Astrocyte of the spinal cord (primary cell): ENCODE measurements around the gene PRKCH.

Source experiments
- DNase-seq: peaks from one replicate; pipeline ENCODE4 v3.0.0; 2011; ENCODE audit warnings: low read depth, low spot score
- H3K4me3 ChIP-seq: 2 replicates; pipeline ENCODE4 v1.5.1; 2011; ENCODE audit warnings: low read depth, mild to moderate bottlenecking, low read length, moderate library complexity
- CTCF ChIP-seq: IDR thresholded peaks from 2 replicates; pipeline ENCODE4 v1.5.1; 2012; ENCODE audit warnings: low read depth, mild to moderate bottlenecking, low read length, inconsistent platforms
- in situ Hi-C: cut with HindIII; loops from 2 replicates; pipeline ENCODE4 v1.10.0; 2017; ENCODE audit warnings: low sequenced_read_pairs

PRKCH gene

GRCh38 chr14:61325166-61325565 is 3.8 kb downstream of the PRKCH start:
- no peak overlapping the region for H3K4me3 ChIP-seq
- in situ Hi-C loops = no loop called here
- DNase-seq = no peak
- no peak for TF ChIP-seq CTCF

- no peak for TF ChIP-seq CTCF
- in situ Hi-C loops = no loop called here
- no peak overlapping the region for H3K4me3 ChIP-seq
- DNase-seq = no peak
Observed at GRCh38 chr14:61326146-61326545, 4.8 kb downstream of the PRKCH start.

- no peak for TF ChIP-seq CTCF
- peak; percentile 10 for DNase-seq
- in situ Hi-C loops = no loop called here
- H3K4me3 ChIP-seq = no peak overlapping the region
Observed at GRCh38 chr14:61326847-61327246, 5.5 kb downstream of the PRKCH start.

GRCh38 chr14:61328626-61329262 is 7.4 kb downstream of the PRKCH start:
- no peak for DNase-seq
- no peak for TF ChIP-seq CTCF
- H3K4me3 ChIP-seq = no peak overlapping the region
- in situ Hi-C loops = no loop called here

- no peak for DNase-seq
- in situ Hi-C loops = no loop called here
Observed at GRCh38 chr14:61329478-61330051, 8.2 kb downstream of the PRKCH start.

GRCh38 chr14:61330511-61330910 is 9.1 kb downstream of the PRKCH start:
- DNase-seq = no peak
- no peak for TF ChIP-seq CTCF
- H3K4me3 ChIP-seq = no peak overlapping the region
- in situ Hi-C loops = no loop called here

More at GRCh38 chr14:61329478-61330051, 8.2 kb downstream of the PRKCH start:
- H3K4me3 ChIP-seq = no peak overlapping the region
- no peak for TF ChIP-seq CTCF
